Muscle of arm (tissue), 12 donors: ENCODE results near the gene HINFP. TPM values are rescaled to one million over a fixed set of nuclear protein-coding genes. Genes with fewer than 3 reads are reported as not detected.

ENCODE experiments used
- polyA plus RNA-seq, 12 donors: library from polyadenylated mRNA; unstranded; fragments of 120-200 nt; gene quantifications; one replicate each; pipeline ENCODE4 v1.2.1, GENCODE V29; 2013; ENCODE audit not compliant: insufficient read length in 12 of 12

HINFP gene
- polyA plus RNA-seq, 12 donors: 14.1 to 28.4 (median 18.9) TPM; not detected in 1

Other genes starting within 250 kb of the HINFP start
- under 1 TPM in 3 of 12 donors, not detected in 9; 0.06 to 0.13 (median 0.10) TPM for gene CXCR5, start 237.7 kb upstream of the HINFP start, polyA plus RNA-seq
- 100 to 1,000 TPM in 2 of 12 donors, 10 to 100 TPM in 9, not detected in 1; 50.0 to 169 (median 60.6) TPM for gene BCL9L, start 195.7 kb upstream of the HINFP start, polyA plus RNA-seq
- 1 to 10 TPM in 7 of 12 donors, under 1 TPM in 3, not detected in 2; 0.81 to 7.4 (median 1.1) TPM for gene UPK2, start 165.3 kb upstream of the HINFP start, polyA plus RNA-seq
- under 1 TPM in 1 of 12 donors, not detected in 11; 0.48 TPM for gene FOXR1, start 149.8 kb upstream of the HINFP start, polyA plus RNA-seq
- gene CENATAC, start 123.4 kb upstream of the HINFP start, polyA plus RNA-seq: 10 to 100 TPM in 8 of 12 donors, 1 to 10 TPM in 3, not detected in 1; 8.2 to 45.2 (median 17.7) TPM
- gene RPS25, start 103.2 kb upstream of the HINFP start, polyA plus RNA-seq: 1,000 to 10,000 TPM in 11 of 12 donors, not detected in 1; 1,508 to 2,787 (median 1,692) TPM
- gene TRAPPC4, start 102.8 kb upstream of the HINFP start, polyA plus RNA-seq: 10 to 100 TPM in 11 of 12 donors, not detected in 1; 29.6 to 57.1 (median 44.7) TPM
- 10 to 100 TPM in 7 of 12 donors, 1 to 10 TPM in 4, not detected in 1; 9.3 to 30.8 (median 10.5) TPM for gene SLC37A4, start 90.7 kb upstream of the HINFP start, polyA plus RNA-seq
- 10 to 100 TPM in 11 of 12 donors, not detected in 1; 35.2 to 51.0 (median 45.0) TPM for gene HYOU1, start 64.4 kb upstream of the HINFP start, polyA plus RNA-seq
- 10 to 100 TPM in 11 of 12 donors, not detected in 1; 23.7 to 46.6 (median 31.5) TPM for gene VPS11, start 53.8 kb upstream of the HINFP start, polyA plus RNA-seq
- gene HMBS, start 36.7 kb upstream of the HINFP start, polyA plus RNA-seq: 10 to 100 TPM in 10 of 12 donors, not detected in 2; 18.2 to 30.4 (median 22.2) TPM
- 10 to 100 TPM in 11 of 12 donors, not detected in 1; 22.4 to 65.5 (median 32.2) TPM for gene DPAGT1, start 19.7 kb upstream of the HINFP start, polyA plus RNA-seq
- 10 to 100 TPM in 2 of 12 donors, 1 to 10 TPM in 9, not detected in 1; 5.5 to 25.2 (median 7.3) TPM for gene C2CD2L, start 14.2 kb upstream of the HINFP start, polyA plus RNA-seq
- under 1 TPM in 10 of 12 donors, not detected in 2; 0.16 to 0.52 (median 0.29) TPM for gene ABCG4, start 27.5 kb downstream of the HINFP start, polyA plus RNA-seq
- 10 to 100 TPM in 9 of 12 donors, 1 to 10 TPM in 2, not detected in 1; 9.1 to 18.3 (median 11.6) TPM for gene NLRX1, start 47.1 kb downstream of the HINFP start, polyA plus RNA-seq
- gene NHERF4, start 63.9 kb downstream of the HINFP start, polyA plus RNA-seq: 10 to 100 TPM in 1 of 12 donors, under 1 TPM in 7, not detected in 4; 0.05 to 19.9 (median 0.22) TPM
- 10 to 100 TPM in 11 of 12 donors, not detected in 1; 11.1 to 16.4 (median 13.5) TPM for gene CBL, start 84.8 kb downstream of the HINFP start, polyA plus RNA-seq
- 100 to 1,000 TPM in 11 of 12 donors, not detected in 1; 134 to 237 (median 193) TPM for gene MCAM, start 195.6 kb downstream of the HINFP start, polyA plus RNA-seq
- gene RNF26, start 212.9 kb downstream of the HINFP start, polyA plus RNA-seq: 10 to 100 TPM in 11 of 12 donors, not detected in 1; 11.6 to 20.2 (median 16.4) TPM
- 10 to 100 TPM in 11 of 12 donors, not detected in 1; 17.5 to 47.8 (median 20.6) TPM for gene C1QTNF5, start 219.3 kb downstream of the HINFP start, polyA plus RNA-seq
- not detected for gene MFRP, start 225.1 kb downstream of the HINFP start, polyA plus RNA-seq